AG04449 (cell line): ENCODE data around the gene NBEAL1.
"Not testable (repeated sequence)": the region's sequence is repeated elsewhere in the genome, so short reads cannot be mapped to it uniquely, and the experiment has no call there.

ENCODE experiments used
- CTCF ChIA-PET: fragments of 350-600 bp; formaldehyde crosslinking; extraction: SDS; loops from one replicate; lab custom pipeline; 2021; ENCODE audit warnings: antibody characterized with exemption; lab: Yijun Ruan, JAX
- POLR2A ChIA-PET: fragments of 400-600, 350-600 bp; formaldehyde crosslinking; extraction: SDS; loops from one replicate; lab custom pipeline; 2020; ENCODE audit warnings: antibody characterized with exemption, inconsistent platforms; lab: Yijun Ruan, JAX
- DNase-seq: peaks from one replicate; pipeline ENCODE4 v3.0.0-alpha.2; 2010; ENCODE audit warnings: low read depth, low spot score
- H3K4me3 ChIP-seq: 2 replicates; pipeline ENCODE4 v1.5.1; 2011; ENCODE audit warnings: low read depth, mild to moderate bottlenecking, control low read depth, low read length
- CTCF ChIP-seq: IDR thresholded peaks from one replicate; pipeline ENCODE4 v1.5.1; 2011; ENCODE audit warnings: mild to moderate bottlenecking, moderate library complexity, low read length, control low read depth, inconsistent platforms; ENCODE audit not compliant: insufficient read depth; ENCODE audit errors: missing control alignments

Gene NBEAL1

GRCh38 chr2:203035879-203036470, 21.3 kb downstream of the NBEAL1 start:
- no peak overlapping the region for H3K4me3 ChIP-seq
- DNase-seq = no peak
- TF ChIP-seq CTCF = no peak
- ChIA-PET CTCF (no interaction called here), POLR2A (no interaction called here)

- no peak overlapping the region for H3K4me3 ChIP-seq
- no peak for DNase-seq
- ChIA-PET CTCF (interaction anchor here (1.3 kb wide), 1 partner anchor 13 kb away, joined by 4 read pairs; no protein-coding TSS in a partner anchor), POLR2A (no interaction called here)
- no peak for TF ChIP-seq CTCF
Observed at GRCh38 chr2:203037026-203037425, 22.4 kb downstream of the NBEAL1 start.

GRCh38 chr2:203038586-203038985, 23.9 kb downstream of the NBEAL1 start:
- H3K4me3 ChIP-seq = no peak overlapping the region
- DNase-seq = no peak
- ChIA-PET POLR2A (no interaction called here), CTCF (no interaction called here)
- TF ChIP-seq CTCF = no peak

GRCh38 chr2:203039211-203039610, 24.5 kb downstream of the NBEAL1 start:
- DNase-seq, POLR2A ChIA-PET, CTCF ChIA-PET, H3K4me3 ChIP-seq: not testable (repeated sequence)

- no peak overlapping the region for H3K4me3 ChIP-seq
- POLR2A ChIA-PET = no interaction called here
- DNase-seq = no peak
- CTCF ChIA-PET = no interaction called here
- TF ChIP-seq CTCF = no peak
Observed at GRCh38 chr2:203040966-203041521, 26.4 kb downstream of the NBEAL1 start.

GRCh38 chr2:203042178-203042577, 27.5 kb downstream of the NBEAL1 start:
- ChIA-PET POLR2A (no interaction called here), CTCF (no interaction called here)
- H3K4me3 ChIP-seq = no peak overlapping the region
- DNase-seq = no peak
- TF ChIP-seq CTCF = no peak

GRCh38 chr2:203043226-203043625, 28.6 kb downstream of the NBEAL1 start:
- ChIA-PET POLR2A (no interaction called here), CTCF (no interaction called here)
- no peak for TF ChIP-seq CTCF
- H3K4me3 ChIP-seq = no peak overlapping the region
- DNase-seq = no peak
